Fibroblast of lung (primary cell): ENCODE data around the gene SNX12.

Experiments used
- CTCF ChIP-seq, 2 donors: IDR thresholded peaks in 1 of 2; conservative IDR thresholded peaks in 1 of 2; 1 replicate in 1 of 2; 2 replicates in 1 of 2; pipeline ENCODE4 v1.5.1; 2011 to 2012; ENCODE audit warnings: low read length in 2 of 2, control low read depth in 1 of 2, inconsistent platforms in 1 of 2, low read depth in 1 of 2, mild to moderate bottlenecking in 1 of 2
- EZH2 ChIP-seq: IDR thresholded peaks from 2 replicates; pipeline ENCODE4 v1.5.1; 2012; ENCODE audit warnings: low read length, control low read depth, mild to moderate bottlenecking; ENCODE audit errors: missing control alignments

- TF ChIP-seq CTCF (conservative IDR thresholded peaks at IDR 0.05 in 1 of 2, IDR thresholded peaks at IDR 0.05 in 1 of 2; ENCODE audit: low read depth in 1 of 2, low read length in 2 of 2) (no peak), EZH2 (no peak)
Measured at GRCh38 chrX:71085900-71086299, 17.8 kb upstream of the SNX12 start.
